PC-9 (cell line): ENCODE results near the gene TTC28.

Experiments used
- CTCF ChIP-seq: fragments of 200-600 bp; sonication (generic); conservative IDR thresholded peaks from 2 replicates; pipeline ENCODE4 v1.6.1; 2017; ENCODE audit warnings: mixed run types, antibody characterized with exemption, mild to moderate bottlenecking, moderate library complexity
- EZH2 ChIP-seq: fragments of 200-600 bp; sonication (generic); IDR thresholded peaks from 2 replicates; pipeline ENCODE4 v1.8.0; 2017; ENCODE audit warnings: antibody characterized with exemption, low read depth

- TF ChIP-seq CTCF, result no peak
- TF ChIP-seq EZH2, result no peak
These were observed 602.5 kb downstream of the TTC28 start for GRCh38 chr22:28077166-28077565.
